Aorta (tissue), 5 donors: ENCODE data around the gene SNX10. TPM values are rescaled to one million over a fixed set of nuclear protein-coding genes. Genes with fewer than 3 reads are reported as not detected.
"Not testable (repeated sequence)": the region's sequence is repeated elsewhere in the genome, so short reads cannot be mapped to it uniquely, and the experiment has no call there.

ENCODE experiments used
- ATAC-seq: fragments of 200-7000 bp; cut with Tn5 transposase; one replicate; pipeline ENCODE4 v1.9.1; 2022; ENCODE audit warnings: moderate library complexity; ENCODE audit not compliant: low FRiP score
- DNase-seq, 2 donors: peaks; one replicate each; pipeline ENCODE4 v3.0.0-alpha.2; 2020
- H3K27ac ChIP-seq, 2 donors: one replicate each; pipeline ENCODE4 v1.5.1; 2013; ENCODE audit warnings: low read length in 2 of 2, mild to moderate bottlenecking in 2 of 2, moderate library complexity in 2 of 2, control low read depth in 1 of 2, inconsistent platforms in 1 of 2, low read depth in 1 of 2
- H3K27me3 ChIP-seq, 2 donors: one replicate each; pipeline ENCODE4 v1.6.1; 2013; ENCODE audit warnings: control low read depth in 1 of 2, low read length in 1 of 2, mild to moderate bottlenecking in 1 of 2, moderate library complexity in 1 of 2; ENCODE audit not compliant: insufficient read depth in 2 of 2, control insufficient read depth in 1 of 2
- H3K36me3 ChIP-seq, 2 donors: one replicate each; pipeline ENCODE4 v1.6.1; 2013; ENCODE audit warnings: control low read depth in 1 of 2, low read length in 1 of 2, mild to moderate bottlenecking in 1 of 2; ENCODE audit not compliant: insufficient read depth in 2 of 2, control insufficient read depth in 1 of 2
- H3K4me1 ChIP-seq, 2 donors: one replicate each; pipeline ENCODE4 v1.6.1; 2013; ENCODE audit warnings: low read length in 2 of 2, control low read depth in 1 of 2, mild to moderate bottlenecking in 1 of 2, moderate library complexity in 1 of 2; ENCODE audit not compliant: insufficient read depth in 2 of 2, control insufficient read depth in 1 of 2
- H3K4me3 ChIP-seq, 2 donors: one replicate each; pipeline ENCODE4 v1.5.1; 2013; ENCODE audit warnings: low read length in 2 of 2, control low read depth in 1 of 2, mild to moderate bottlenecking in 1 of 2
- H3K9me3 ChIP-seq: one replicate; pipeline ENCODE4 v1.6.1; 2013; ENCODE audit warnings: mild to moderate bottlenecking, low read length; ENCODE audit not compliant: control insufficient read depth
- WGBS, 2 donors: extraction: QIAGEN DNeasy Blood & Tissue Kit; methylation state at CpG; one replicate each; pipeline ENCODE4 v1.1.7; 2013; 5-methylcytosine and 5-hydroxymethylcytosine counted together
- intact Hi-C, 2 donors: fragments of 100-400 bp; cut with DNase I; formaldehyde crosslinking; loops; one replicate each; pipeline versions ENCODE4 v1.14.2 to v1.15.0; 2022
- polyA plus RNA-seq, 2 donors: library from polyadenylated mRNA; stranded (reverse); fragments of 200-250 nt; gene quantifications; one replicate each; pipeline ENCODE4 v1.2.3, GENCODE V29; 2013
- total RNA-seq, 2 donors: library from RNA; stranded (reverse); fragmentation: NEBNext Ultra II Directional; extraction: Animal tissue kit (Norgen Biotek cat#: 25700); gene quantifications; one replicate each; pipeline ENCODE4 v1.2.1, GENCODE V29; 2021
- donor health status: healthy with polysubstance abuse.
- donor health status: Bipolar disorder and iron deficiency.
- donor health status: DM: no; HTN: no; CAD: no.
- donor health status: DM: no; HTN: no; CAD: no.
- donor health status: DM: yes; HTN: yes; CAD: no.

SNX10 gene
- total and polyA plus RNA-seq, 4 donors: 0.72 to 7.3 (median 5.0) TPM

GRCh38 chr7:26278770-26279169, 12.9 kb upstream of the SNX10 start:
- WGBS, 2 donors: 5 to 10% methylated on average over 1 of the region's 1 CpG
- intact Hi-C loops: no loop called here
- DNase-seq: no peak

DNA sequence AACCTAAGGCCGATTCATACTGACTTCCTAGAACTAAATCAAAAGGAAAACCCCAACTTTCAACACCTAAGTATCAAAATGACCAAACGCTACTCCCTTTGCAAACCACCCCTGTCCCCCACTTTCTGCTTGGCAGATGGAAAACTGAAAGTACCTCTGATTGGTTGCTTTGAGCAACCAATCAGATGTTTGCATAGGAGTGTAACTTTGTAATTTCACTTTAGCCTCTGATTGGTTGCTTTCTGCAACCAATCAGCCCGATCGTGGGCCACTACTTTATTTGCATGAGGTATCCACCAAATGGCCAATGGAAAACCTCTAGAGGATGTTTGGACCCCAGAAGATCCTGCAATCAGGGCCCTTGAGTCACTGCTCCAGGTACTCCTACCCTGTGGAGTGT, 12.3 kb upstream of the SNX10 start:
- Histone ChIP-seq H3K9me3 (no peaks in the 10 kb centered on the region), H3K27me3 (no peaks in the 10 kb centered on the region), H3K27ac (no peak overlapping the region), H3K4me3 (no peak overlapping the region), H3K4me1 (no peaks in the 10 kb centered on the region), H3K36me3 (no peaks in the 10 kb centered on the region)
- DNase-seq: no peak
- WGBS, 2 donors: 77 to 85% methylated on average over 4 of the region's 4 CpGs
- no peak for ATAC-seq
- intact Hi-C loops: no loop called here

More at GRCh38 chr7:26278770-26279169, 12.9 kb upstream of the SNX10 start:
- no peak overlapping the region for H3K4me3 ChIP-seq
- no peaks in the 10 kb centered on the region for H3K27me3 ChIP-seq
- H3K4me1 ChIP-seq: no peaks in the 10 kb centered on the region
- H3K27ac ChIP-seq: no peak overlapping the region
- H3K9me3 ChIP-seq: no peaks in the 10 kb centered on the region
- no peak for ATAC-seq
- H3K36me3 ChIP-seq: no peaks in the 10 kb centered on the region

- no peaks in the 10 kb centered on the region for H3K4me1 ChIP-seq
- H3K4me3 ChIP-seq: no peak overlapping the region
- no peaks in the 10 kb centered on the region for H3K27me3 ChIP-seq
- no peak for ATAC-seq
- intact Hi-C loops: no loop called here
- H3K36me3 ChIP-seq: no peaks in the 10 kb centered on the region
- no peaks in the 10 kb centered on the region for H3K9me3 ChIP-seq
- DNase-seq: no peak
- H3K27ac ChIP-seq: no peak overlapping the region
Measured at GRCh38 chr7:26280097-26280496, 11.6 kb upstream of the SNX10 start.

DNA sequence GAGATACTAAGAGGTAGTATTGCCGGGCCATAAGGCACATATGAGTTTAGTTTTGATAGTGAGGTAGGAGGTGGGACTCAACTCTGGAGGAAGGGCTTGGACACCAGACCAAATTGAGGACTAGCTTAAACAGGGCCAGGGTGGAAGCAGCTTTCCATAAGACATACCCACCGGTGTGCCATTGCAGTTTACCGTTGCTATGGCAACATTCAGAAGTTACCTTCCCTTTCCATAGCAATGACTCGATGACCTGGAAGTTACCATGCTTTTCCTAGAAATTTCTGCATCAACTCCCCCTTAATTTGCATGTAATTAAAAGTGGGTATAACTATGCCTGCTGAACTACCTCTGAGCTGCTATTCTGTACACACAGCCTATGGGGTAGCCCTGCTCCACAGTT, 10.9 kb upstream of the SNX10 start:
- Histone ChIP-seq H3K36me3 (no peaks in the 10 kb centered on the region), H3K9me3 (no peaks in the 10 kb centered on the region), H3K27me3 (no peaks in the 10 kb centered on the region), H3K4me3 (no peak overlapping the region), H3K27ac (no peak overlapping the region), H3K4me1 (no peaks in the 10 kb centered on the region)
- ATAC-seq (no peak), DNase-seq (no peak)
- WGBS, 2 donors: 79 to 88% methylated on average over 4 of the region's 4 CpGs
- intact Hi-C loops: no loop called here

GRCh38 chr7:26284477-26284876, 7.2 kb upstream of the SNX10 start:
- 93 to 97% methylated on average over 3 of the region's 3 CpGs for WGBS, 2 donors
- DNase-seq (no peak), ATAC-seq (no peak)
- no peaks in the 10 kb centered on the region for H3K27me3 ChIP-seq
- H3K4me3 ChIP-seq: no peak overlapping the region
- intact Hi-C loops: no loop called here
- H3K9me3 ChIP-seq: no peaks in the 10 kb centered on the region
- H3K36me3 ChIP-seq: no peaks in the 10 kb centered on the region
- no peak overlapping the region for H3K27ac ChIP-seq
- H3K4me1 ChIP-seq: no peaks in the 10 kb centered on the region

DNA sequence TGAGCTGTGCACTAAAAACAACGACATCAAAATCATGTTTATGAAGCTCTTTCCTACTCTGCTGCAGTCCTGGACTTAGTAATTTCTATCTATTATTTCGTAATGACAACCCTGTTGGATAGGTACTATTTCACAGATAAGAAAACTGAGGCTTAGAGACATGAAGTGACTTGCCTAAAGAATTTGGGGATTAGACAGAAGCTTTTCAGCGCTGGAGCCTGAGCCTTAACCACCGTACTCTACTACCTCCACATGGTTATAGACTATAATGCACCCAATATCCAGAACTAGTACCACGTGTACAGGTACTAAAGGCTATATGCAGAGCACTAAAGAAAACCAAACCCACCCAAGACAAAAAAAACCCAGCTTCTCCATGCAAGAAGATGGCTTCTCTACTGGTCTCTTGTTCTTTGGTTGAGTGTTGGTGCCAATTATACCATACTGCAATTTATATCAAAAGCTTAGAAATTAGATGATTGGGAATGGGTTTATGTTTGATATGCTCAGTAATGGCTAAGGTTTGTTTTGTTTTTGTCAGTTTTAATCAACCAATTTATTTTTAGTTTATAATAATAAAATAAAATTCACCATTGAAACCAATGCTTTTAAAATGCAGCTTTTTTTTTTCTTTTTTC, 6.5 kb upstream of the SNX10 start:
- Histone ChIP-seq H3K4me1 (no peaks in the 10 kb centered on the region), H3K36me3 (no peaks in the 10 kb centered on the region), H3K9me3 (no peaks in the 10 kb centered on the region), H3K27me3 (no peaks in the 10 kb centered on the region), H3K27ac (no peak overlapping the region), H3K4me3 (no peak overlapping the region)
- 84 to 86% methylated on average over 5 of the region's 5 CpGs for WGBS, 2 donors
- intact Hi-C loops: no loop called here
- DNase-seq: no peak
- no peak for ATAC-seq

DNA sequence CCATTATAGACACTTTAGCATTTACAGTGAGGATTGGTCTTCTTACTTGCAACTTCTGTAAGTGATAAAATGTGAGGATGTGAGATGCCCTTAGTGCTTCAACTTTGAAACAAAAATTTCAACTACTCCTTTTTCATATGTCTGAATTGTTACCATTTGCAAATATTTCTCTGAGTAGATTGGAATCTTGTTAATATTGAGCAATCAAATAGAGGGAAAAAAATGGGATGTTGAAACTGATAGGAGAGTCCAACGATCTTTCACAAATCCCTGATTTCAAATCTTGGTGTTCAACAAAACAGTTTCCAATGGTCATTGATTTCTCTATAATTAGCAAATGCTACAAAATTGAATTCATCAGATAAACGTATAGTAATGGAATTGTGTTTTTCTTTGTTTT, 5.5 kb upstream of the SNX10 start:
- no peaks in the 10 kb centered on the region for H3K36me3 ChIP-seq
- intact Hi-C loops: no loop called here
- WGBS, 2 donors: 83 to 84% methylated on average over 2 of the region's 2 CpGs
- H3K4me1 ChIP-seq: no peaks in the 10 kb centered on the region
- ATAC-seq (no peak), DNase-seq (no peak)
- no peaks in the 10 kb centered on the region for H3K27me3 ChIP-seq
- H3K4me3 ChIP-seq: no peak overlapping the region
- H3K27ac ChIP-seq: no peak overlapping the region
- H3K9me3 ChIP-seq: no peaks in the 10 kb centered on the region

DNA sequence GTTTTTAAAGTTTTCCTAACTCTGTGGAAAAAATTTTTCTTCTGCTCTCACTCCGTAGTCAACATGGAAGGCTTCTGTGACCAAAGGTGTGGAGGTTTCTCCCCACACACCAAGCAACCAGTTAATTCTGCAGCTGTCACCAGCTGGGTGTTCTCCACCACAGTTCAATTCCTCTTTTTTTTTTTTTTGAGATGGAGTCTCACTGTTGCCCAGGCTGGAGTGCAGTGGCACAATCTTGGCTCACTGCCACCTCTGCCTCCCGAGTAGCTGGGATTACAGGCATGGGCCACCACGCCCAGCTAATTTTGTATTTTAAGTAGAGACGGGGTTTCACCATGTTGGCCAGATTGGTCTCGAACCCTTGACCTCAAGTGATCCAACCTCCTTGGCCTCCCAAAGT, 3.5 kb upstream of the SNX10 start:
- H3K27ac ChIP-seq, intact Hi-C loops, H3K36me3 ChIP-seq, H3K9me3 ChIP-seq, H3K4me1 ChIP-seq, H3K4me3 ChIP-seq, H3K27me3 ChIP-seq, ATAC-seq: not testable (repeated sequence)
- WGBS, 2 donors: 71% methylated on average over 5 of the region's 5 CpGs
- peak in 1 of 2 donors; percentile 51 for DNase-seq

DNA sequence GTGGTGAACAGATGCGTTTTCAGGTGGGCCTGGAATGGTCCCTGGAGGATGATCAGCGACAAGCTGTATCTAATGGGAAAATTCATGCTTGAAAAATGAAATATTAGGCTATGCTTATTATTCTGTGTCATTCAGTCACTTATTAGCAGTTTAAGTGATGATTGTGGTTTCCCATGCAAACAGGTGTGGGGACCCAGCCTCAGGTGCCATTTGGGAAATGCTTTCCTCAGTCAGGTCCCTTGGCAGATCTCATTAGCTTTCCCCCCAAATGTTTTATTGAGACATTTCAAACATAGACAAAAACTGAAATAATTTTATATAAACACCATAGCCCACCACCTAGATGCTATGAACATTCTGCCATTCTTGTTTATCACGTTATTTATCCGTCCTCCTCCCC, 411 bp upstream of the SNX10 start:
- H3K4me3 ChIP-seq: no peak overlapping the region

More for the DNA sequence above, 411 bp upstream of the SNX10 start:
- no peak overlapping the region for H3K27ac ChIP-seq
- ATAC-seq: no peak
- no peaks in the 10 kb centered on the region for H3K27me3 ChIP-seq
- no peaks in the 10 kb centered on the region for H3K36me3 ChIP-seq
- DNase-seq: no peak
- 49 to 50% methylated on average over 4 of the region's 4 CpGs for WGBS, 2 donors
- intact Hi-C loops: no loop called here
- no peaks in the 10 kb centered on the region for H3K9me3 ChIP-seq
- H3K4me1 ChIP-seq: no peaks in the 10 kb centered on the region
